Activated naive CD8-positive, alpha-beta T cell treated with anti-CD3 and anti-CD28 coated beads, Interleukin-2, amount 10 ng/mL, durations not matched to agents 7 days and 5 days (primary cell): ENCODE data around the gene ARHGEF38. TPM values are rescaled to one million over a fixed set of nuclear protein-coding genes. Genes with fewer than 3 reads are reported as not detected.

ENCODE experiments used
- ATAC-seq: fragments of 150-1000 bp; cut with Tn5 transposase; one replicate; pipeline ENCODE4 v1.10.0; 2021; ENCODE audit warnings: low read depth, moderate library complexity
- POLR2A ChIA-PET: fragments of 350-600 bp; sonication (Branson Sonifier 250); formaldehyde crosslinking; loops from one replicate; lab custom pipeline; 2021; ENCODE audit warnings: antibody characterized with exemption; lab: Charles Lee
- DNase-seq: peaks from one replicate; pipeline ENCODE4 v3.0.0; 2021
- H3K27ac Mint-ChIP-seq: one replicate; pipeline ENCODE4 v1.8.0; 2022; ENCODE audit warnings: mild to moderate bottlenecking, mixed read lengths
- H3K27me3 Mint-ChIP-seq: one replicate; pipeline ENCODE4 v1.8.0; 2022; ENCODE audit warnings: mild to moderate bottlenecking, moderate library complexity, mixed read lengths
- H3K36me3 Mint-ChIP-seq: one replicate; pipeline ENCODE4 v1.8.0; 2021; ENCODE audit warnings: mild to moderate bottlenecking, mixed read lengths
- H3K4me1 Mint-ChIP-seq: one replicate; pipeline ENCODE4 v1.8.0; 2021; ENCODE audit warnings: mixed read lengths
- H3K4me3 Mint-ChIP-seq: one replicate; pipeline ENCODE4 v1.8.0; 2022; ENCODE audit warnings: mild to moderate bottlenecking, moderate library complexity, mixed read lengths
- H3K9me3 Mint-ChIP-seq: one replicate; pipeline ENCODE4 v1.8.0; 2021; ENCODE audit warnings: mixed read lengths
- total RNA-seq, 2 experiments: library from RNA; stranded (reverse); gene quantifications; one replicate each; pipeline ENCODE4 v1.2.3, GENCODE V29; 2021

The ARHGEF38 gene
- total RNA-seq, 2 experiments from 2014 or later, result not detected

GRCh38 chr4:105543881-105544280, 8.5 kb upstream of the ARHGEF38 start:
- Mint-ChIP-seq H3K27me3 (peaks cover 20% of the 10 kb centered on the region), H3K4me3 (no peak overlapping the region), H3K27ac (no peak overlapping the region), H3K9me3 (no peaks in the 10 kb centered on the region), H3K4me1 (peaks cover 5% of the 10 kb centered on the region), H3K36me3 (no peaks in the 10 kb centered on the region)
- DNase-seq (no peak), ATAC-seq (no peak)
- POLR2A ChIA-PET, result no interaction called here

GRCh38 chr4:105544520-105545286, 7.7 kb upstream of the ARHGEF38 start:
- Mint-ChIP-seq H3K4me3 (no peak overlapping the region), H3K27ac (no peak overlapping the region), H3K9me3 (no peaks in the 10 kb centered on the region), H3K27me3 (peaks cover 20% of the 10 kb centered on the region), H3K4me1 (peaks cover 5% of the 10 kb centered on the region), H3K36me3 (no peaks in the 10 kb centered on the region)
- no peak for DNase-seq
- ATAC-seq, result no peak
- POLR2A ChIA-PET, result no interaction called here

- no peak for DNase-seq
- H3K27me3 Mint-ChIP-seq, result peaks cover 16% of the 10 kb centered on the region
- H3K9me3 Mint-ChIP-seq, result no peaks in the 10 kb centered on the region
- ATAC-seq, result no peak
- no peak overlapping the region for H3K27ac Mint-ChIP-seq
- peaks cover 5% of the 10 kb centered on the region for H3K4me1 Mint-ChIP-seq
- H3K4me3 Mint-ChIP-seq, result no peak overlapping the region
- POLR2A ChIA-PET, result no interaction called here
- H3K36me3 Mint-ChIP-seq, result no peaks in the 10 kb centered on the region
These were observed 6.3 kb upstream of the ARHGEF38 start for GRCh38 chr4:105546086-105546485.

- H3K4me3 Mint-ChIP-seq, result no peak overlapping the region
- POLR2A ChIA-PET, result no interaction called here
- H3K27me3 Mint-ChIP-seq, result peaks cover 5% of the 10 kb centered on the region
- ATAC-seq (no peak), DNase-seq (no peak)
- H3K36me3 Mint-ChIP-seq, result no peaks in the 10 kb centered on the region
- no peaks in the 10 kb centered on the region for H3K9me3 Mint-ChIP-seq
- H3K27ac Mint-ChIP-seq, result no peak overlapping the region
- H3K4me1 Mint-ChIP-seq, result no peaks in the 10 kb centered on the region
These were observed 4.7 kb upstream of the ARHGEF38 start for GRCh38 chr4:105547769-105548168.

- POLR2A ChIA-PET, result no interaction called here
- Mint-ChIP-seq H3K9me3 (no peaks in the 10 kb centered on the region), H3K27ac (no peak overlapping the region), H3K4me3 (no peak overlapping the region), H3K4me1 (no peaks in the 10 kb centered on the region), H3K27me3 (peaks cover 2% of the 10 kb centered on the region), H3K36me3 (no peaks in the 10 kb centered on the region)
- DNase-seq (no peak), ATAC-seq (no peak)
These were observed 3.9 kb upstream of the ARHGEF38 start for GRCh38 chr4:105548483-105548882.

- no peak for DNase-seq
- H3K36me3 Mint-ChIP-seq, result no peaks in the 10 kb centered on the region
- H3K4me3 Mint-ChIP-seq, result no peak overlapping the region
- H3K27me3 Mint-ChIP-seq, result no peaks in the 10 kb centered on the region
- no peak for ATAC-seq
- POLR2A ChIA-PET, result no interaction called here
- H3K27ac Mint-ChIP-seq, result no peak overlapping the region
- H3K4me1 Mint-ChIP-seq, result no peaks in the 10 kb centered on the region
- H3K9me3 Mint-ChIP-seq, result no peaks in the 10 kb centered on the region
These were observed 1.8 kb upstream of the ARHGEF38 start for GRCh38 chr4:105550641-105551040.

GRCh38 chr4:105555409-105555808, 3.0 kb downstream of the ARHGEF38 start:
- ATAC-seq (no peak), DNase-seq (no peak)
- H3K36me3 Mint-ChIP-seq, result no peaks in the 10 kb centered on the region
- no peaks in the 10 kb centered on the region for H3K9me3 Mint-ChIP-seq
- no peak overlapping the region for H3K4me3 Mint-ChIP-seq
- peaks cover 4% of the 10 kb centered on the region for H3K27me3 Mint-ChIP-seq
- POLR2A ChIA-PET, result no interaction called here
- no peaks in the 10 kb centered on the region for H3K4me1 Mint-ChIP-seq
- no peak overlapping the region for H3K27ac Mint-ChIP-seq

GRCh38 chr4:105556206-105556605, 3.8 kb downstream of the ARHGEF38 start:
- no peak overlapping the region for H3K4me3 Mint-ChIP-seq
- DNase-seq (no peak), ATAC-seq (no peak)
- POLR2A ChIA-PET, result no interaction called here
- no peaks in the 10 kb centered on the region for H3K9me3 Mint-ChIP-seq
- H3K4me1 Mint-ChIP-seq, result no peaks in the 10 kb centered on the region
- peaks cover 4% of the 10 kb centered on the region for H3K27me3 Mint-ChIP-seq
- no peaks in the 10 kb centered on the region for H3K36me3 Mint-ChIP-seq
- H3K27ac Mint-ChIP-seq, result no peak overlapping the region

GRCh38 chr4:105558277-105558676, 5.9 kb downstream of the ARHGEF38 start:
- Mint-ChIP-seq H3K4me3 (no peak overlapping the region), H3K9me3 (no peaks in the 10 kb centered on the region), H3K27me3 (peaks cover 7% of the 10 kb centered on the region), H3K27ac (no peak overlapping the region), H3K4me1 (no peaks in the 10 kb centered on the region), H3K36me3 (no peaks in the 10 kb centered on the region)
- POLR2A ChIA-PET, result no interaction called here
- ATAC-seq (no peak), DNase-seq (no peak)

- ATAC-seq (no peak), DNase-seq (no peak)
- no peak overlapping the region for H3K4me3 Mint-ChIP-seq
- peaks cover 7% of the 10 kb centered on the region for H3K27me3 Mint-ChIP-seq
- no peak overlapping the region for H3K27ac Mint-ChIP-seq
- no peaks in the 10 kb centered on the region for H3K36me3 Mint-ChIP-seq
- H3K9me3 Mint-ChIP-seq, result no peaks in the 10 kb centered on the region
- POLR2A ChIA-PET, result no interaction called here
- H3K4me1 Mint-ChIP-seq, result no peaks in the 10 kb centered on the region
These were observed 8.0 kb downstream of the ARHGEF38 start for GRCh38 chr4:105560421-105560848.

GRCh38 chr4:105563352-105563751, 10.9 kb downstream of the ARHGEF38 start:
- H3K27me3 Mint-ChIP-seq, result peaks cover 5% of the 10 kb centered on the region
- no peaks in the 10 kb centered on the region for H3K36me3 Mint-ChIP-seq
- no peaks in the 10 kb centered on the region for H3K9me3 Mint-ChIP-seq
- no peak overlapping the region for H3K27ac Mint-ChIP-seq
- DNase-seq (no peak), ATAC-seq (no peak)
- no peaks in the 10 kb centered on the region for H3K4me1 Mint-ChIP-seq
- no peak overlapping the region for H3K4me3 Mint-ChIP-seq
- POLR2A ChIA-PET, result no interaction called here

- Mint-ChIP-seq H3K9me3 (no peaks in the 10 kb centered on the region), H3K4me3 (no peak overlapping the region), H3K27me3 (no peaks in the 10 kb centered on the region), H3K4me1 (no peaks in the 10 kb centered on the region), H3K27ac (no peak overlapping the region), H3K36me3 (no peaks in the 10 kb centered on the region)
- ATAC-seq (no peak), DNase-seq (no peak)
- POLR2A ChIA-PET, result no interaction called here
These were observed 16.2 kb downstream of the ARHGEF38 start for GRCh38 chr4:105568584-105568983.

- Mint-ChIP-seq H3K27me3 (no peaks in the 10 kb centered on the region), H3K4me3 (no peak overlapping the region), H3K36me3 (no peaks in the 10 kb centered on the region), H3K9me3 (no peaks in the 10 kb centered on the region), H3K27ac (no peak overlapping the region), H3K4me1 (no peaks in the 10 kb centered on the region)
- ATAC-seq, result no peak
- POLR2A ChIA-PET, result no interaction called here
- DNase-seq, result no peak
These were observed 16.8 kb downstream of the ARHGEF38 start for GRCh38 chr4:105569057-105569865.

GRCh38 chr4:105569866-105570236, 17.4 kb downstream of the ARHGEF38 start:
- DNase-seq, result no peak
- no peaks in the 10 kb centered on the region for H3K36me3 Mint-ChIP-seq
- no peak overlapping the region for H3K27ac Mint-ChIP-seq
- H3K4me3 Mint-ChIP-seq, result no peak overlapping the region
- no peaks in the 10 kb centered on the region for H3K9me3 Mint-ChIP-seq
- H3K4me1 Mint-ChIP-seq, result no peaks in the 10 kb centered on the region
- no peak for ATAC-seq
- H3K27me3 Mint-ChIP-seq, result no peaks in the 10 kb centered on the region
- POLR2A ChIA-PET, result no interaction called here
